HFF-Myc (cell line): Measurements from ENCODE around the gene DPP4.

ENCODE experiments used
- DNase-seq: peaks from one replicate; pipeline ENCODE4 v3.0.0-alpha.2; 2011; ENCODE audit warnings: low read depth; ENCODE audit errors: extremely low read depth
- H3K4me3 ChIP-seq: replicated peaks from 2 replicates; pipeline ENCODE4 v1.5.1; 2011; ENCODE audit warnings: low read depth, mild to moderate bottlenecking, control low read depth, low read length
- CTCF ChIP-seq: IDR thresholded peaks from 2 replicates; pipeline ENCODE4 v1.5.1; 2012; ENCODE audit warnings: mild to moderate bottlenecking, low read depth, low read length, control low read depth; ENCODE audit errors: missing control alignments

DPP4 gene

GRCh38 chr2:161995553-161996016 lies 78.4 kb downstream of the DPP4 start:
- H3K4me3 ChIP-seq: no peak overlapping the region
- DNase-seq: no peak
- TF ChIP-seq CTCF: no peak

DNA sequence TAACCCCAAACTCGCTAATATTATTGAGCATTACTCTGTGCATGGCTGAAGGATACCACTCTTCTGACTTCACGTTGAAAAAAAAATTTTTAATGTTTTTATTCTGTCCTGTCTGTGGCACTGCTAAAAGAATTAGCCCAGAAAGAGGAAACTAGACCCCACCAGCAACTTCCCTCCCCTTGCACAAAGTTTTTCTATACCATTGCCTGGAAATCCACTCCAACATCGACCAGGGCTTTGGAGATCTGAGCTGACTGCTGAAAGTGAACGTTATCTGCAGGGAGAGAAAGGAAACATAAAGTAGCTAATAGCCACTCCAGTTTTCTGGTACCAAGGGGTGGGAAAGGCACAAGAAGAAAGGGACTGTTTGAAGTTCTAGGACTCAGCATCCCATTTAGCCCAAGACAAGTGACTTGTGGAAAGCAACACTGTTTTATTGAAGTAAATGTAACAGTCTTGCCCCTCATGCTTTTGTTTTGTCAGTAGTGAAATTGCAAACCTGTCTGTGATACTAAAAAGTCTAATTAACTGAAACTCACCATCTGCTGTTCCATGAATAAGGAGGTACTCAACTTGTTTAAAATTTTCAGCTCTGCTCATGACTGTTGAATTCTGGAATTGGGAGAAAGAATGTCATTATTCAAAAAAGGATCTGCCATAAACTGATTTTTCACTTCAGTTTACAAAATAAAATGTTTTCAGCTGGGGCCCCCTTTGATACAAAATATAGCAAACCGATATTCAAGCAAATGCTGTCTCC lies 79.1 kb downstream of the DPP4 start:
- no peak for TF ChIP-seq CTCF
- no peak overlapping the region for H3K4me3 ChIP-seq
- DNase-seq: no peak

DNA sequence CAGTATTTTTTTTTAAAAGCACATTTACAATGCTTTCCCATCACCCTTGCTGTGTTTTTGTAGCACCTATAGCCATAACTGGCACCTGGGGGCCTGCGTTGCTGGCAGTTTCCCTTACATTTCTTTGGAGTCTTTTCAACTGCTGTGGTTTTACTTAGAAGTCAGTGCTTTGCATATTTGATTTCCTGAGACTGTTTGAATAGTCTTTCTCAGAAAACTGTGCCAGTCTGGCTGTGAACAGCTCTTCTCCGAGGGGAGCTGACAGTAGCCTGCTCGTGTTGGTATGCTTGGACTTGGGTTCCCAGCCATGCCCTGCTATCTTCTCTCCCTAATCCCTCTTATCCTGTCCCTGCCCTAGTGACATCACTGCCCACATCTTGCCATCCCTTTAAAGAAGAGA lies 81.5 kb downstream of the DPP4 start:
- H3K4me3 ChIP-seq: no peak overlapping the region
- DNase-seq: no peak
- TF ChIP-seq CTCF: no peak

- no peak for TF ChIP-seq CTCF
- DNase-seq: no peak
- no peak overlapping the region for H3K4me3 ChIP-seq
Measured at GRCh38 chr2:161991991-161992390, 82.0 kb downstream of the DPP4 start.

GRCh38 chr2:161990741-161991140 lies 83.3 kb downstream of the DPP4 start:
- DNase-seq: peak; percentile 69
- TF ChIP-seq CTCF: no peak
- H3K4me3 ChIP-seq: no peak overlapping the region

GRCh38 chr2:161990036-161990435 lies 84.0 kb downstream of the DPP4 start:
- no peak for DNase-seq
- no peak for TF ChIP-seq CTCF
- no peak overlapping the region for H3K4me3 ChIP-seq

GRCh38 chr2:161988589-161988988 lies 85.4 kb downstream of the DPP4 start:
- no peak overlapping the region for H3K4me3 ChIP-seq
- no peak for DNase-seq
- TF ChIP-seq CTCF: peak; percentile 4
